K562 (cell line): ENCODE measurements around the gene MN1. TPM values are rescaled to one million over a fixed set of nuclear protein-coding genes. Genes with fewer than 3 reads are reported as not detected.
A peak's percentile ranks its signal among the peaks of the same experiment; 100 is the strongest.

Experiments used
- ATAC-seq: fragments of 200-7000 bp; cut with Tn5 transposase; 3 replicates; pipeline ENCODE4 v1.9.1; 2020; ENCODE audit warnings: moderate library complexity
- BruUV-seq: library from RNA; stranded (reverse); fragments of 400-500 nt; replicated peaks from 2 replicates; lab custom pipeline; 2021; lab: Mats Ljungman, UMichigan
- CTCF ChIA-PET: fragments of 300-600 bp; formaldehyde crosslinking; extraction: SDS; loops from one replicate; lab custom pipeline; 2021; ENCODE audit warnings: low intra/inter-chr PET ratio; lab: Yijun Ruan, JAX
- POLR2A ChIA-PET: fragments of 300-600, 350-650 bp; sonication (Branson Sonifier 250); formaldehyde crosslinking; extraction: SDS; loops from one replicate; lab custom pipeline; 2021; ENCODE audit warnings: antibody characterized with exemption, inconsistent platforms; lab: Yijun Ruan, JAX
- DNase-seq, 4 experiments: peaks; one replicate each; pipeline versions ENCODE4 v3.0.0 to v3.0.0-alpha.2; 2011 to 2018; ENCODE audit warnings: low spot score in 3 of 4, mixed read lengths in 3 of 4; ENCODE audit errors: extremely low read depth in 1 of 4
- FAIRE-seq: peaks from 2 replicates; lab custom pipeline; 2011; peaks lifted over from hg19 to GRCh38; lab: Jason Lieb, UNC
- H2AFZ ChIP-seq: 2 replicates; pipeline ENCODE4 v1.6.0; 2011; ENCODE audit warnings: low read depth, low read length, control low read depth, inconsistent platforms
- H3K27ac ChIP-seq: fragments of 200-600 bp; 3 replicates; pipeline ENCODE4 v1.8.0; 2011; ENCODE audit warnings: low read depth, mild to moderate bottlenecking, control low read depth, inconsistent platforms, low read length, moderate library complexity, mixed read lengths; ENCODE audit errors: extremely low read depth
- H3K27me3 ChIP-seq, 2 experiments: fragments of 300-600 bp in 1 of 2; 2 replicates in 1 of 2; 3 replicates in 1 of 2; pipeline versions ENCODE4 v1.6.0 to v1.8.0; 2011; ENCODE audit warnings: inconsistent platforms in 2 of 2, low read length in 2 of 2, mild to moderate bottlenecking in 1 of 2, mixed read lengths in 1 of 2, moderate library complexity in 1 of 2; ENCODE audit not compliant: control insufficient read depth in 2 of 2, insufficient read depth in 2 of 2
- H3K36me3 ChIP-seq: fragments of 300-600 bp; 3 replicates; pipeline ENCODE4 v1.8.0; 2011; ENCODE audit warnings: mild to moderate bottlenecking, low read length, inconsistent platforms; ENCODE audit not compliant: control insufficient read depth, insufficient read depth
- H3K4me1 ChIP-seq, 2 experiments: fragments of 200-600 bp in 1 of 2; replicated peaks in 1 of 2; 2 replicates in 1 of 2; 3 replicates in 1 of 2; pipeline versions ENCODE4 v1.5.1 to v1.8.0; 2011; ENCODE audit warnings: inconsistent platforms in 2 of 2, low read length in 2 of 2, mild to moderate bottlenecking in 1 of 2, mixed read lengths in 1 of 2, moderate library complexity in 1 of 2; ENCODE audit not compliant: control insufficient read depth in 2 of 2, insufficient read depth in 2 of 2
- H3K4me2 ChIP-seq: 2 replicates; pipeline ENCODE4 v1.6.1; 2011; ENCODE audit warnings: low read length, control low read depth, inconsistent platforms, mixed read lengths; ENCODE audit not compliant: insufficient read depth
- H3K4me3 ChIP-seq: fragments of 200-600 bp; sonication (generic), shearing (Covaris generic); 2 replicates; pipeline ENCODE4 v1.5.1; 2016; ENCODE audit warnings: control low read depth, inconsistent platforms
- H3K79me2 ChIP-seq: fragments of 200-600 bp; 3 replicates; pipeline ENCODE4 v1.8.0; 2011; ENCODE audit warnings: low read length, inconsistent platforms; ENCODE audit not compliant: control insufficient read depth, insufficient read depth
- H3K9ac ChIP-seq, 2 experiments: 2 replicates each; pipeline versions ENCODE4 v1.6.0 to v1.6.1; 2011; ENCODE audit warnings: low read depth in 2 of 2, low read length in 2 of 2, control low read depth in 1 of 2, inconsistent platforms in 1 of 2, mild to moderate bottlenecking in 1 of 2, mixed read lengths in 1 of 2; ENCODE audit not compliant: insufficient read depth in 1 of 2
- H3K9me1 ChIP-seq: one replicate; pipeline ENCODE4 v1.6.0; 2011; ENCODE audit warnings: inconsistent platforms, mild to moderate bottlenecking, low read length, moderate library complexity; ENCODE audit not compliant: control insufficient read depth, insufficient read depth
- H3K9me3 ChIP-seq: replicated peaks from 2 replicates; pipeline ENCODE4 v1.5.1; 2011; ENCODE audit warnings: low read depth, low read length, inconsistent platforms; ENCODE audit not compliant: control insufficient read depth, insufficient read depth
- H4K20me1 ChIP-seq: replicated peaks from 2 replicates; pipeline ENCODE4 v1.6.1; 2011; ENCODE audit warnings: low read length, inconsistent platforms, mixed read lengths; ENCODE audit not compliant: control insufficient read depth, insufficient read depth
- BDP1 ChIP-seq: IDR thresholded peaks from 3 replicates; pipeline ENCODE4 v1.6.1; 2011; ENCODE audit not compliant: insufficient read length, insufficient read depth
- ESRRB ChIP-seq: fragments of 250-450 bp; sonication (Bioruptor Pico); IDR thresholded peaks from 2 replicates; pipeline ENCODE4 v1.5.0; 2020; ENCODE audit warnings: mild to moderate bottlenecking, moderate library complexity, borderline replicate concordance
- NR3C1 ChIP-seq: sonication (generic); formaldehyde crosslinking; IDR thresholded peaks from 2 replicates; pipeline ENCODE4 v1.8.1; 2022; ENCODE audit warnings: missing genetic modification reagents
- TFE3 ChIP-seq: fragments of 450-650 bp; formaldehyde crosslinking; IDR thresholded peaks from 2 replicates; pipeline ENCODE4 v1.4.0; 2020; ENCODE audit warnings: mild to moderate bottlenecking, mixed read lengths
- ZBED1 ChIP-seq: IDR thresholded peaks from 2 replicates; pipeline ENCODE4 v1.6.1; 2014
- ZNF224 ChIP-seq: sonication (generic); formaldehyde crosslinking; IDR thresholded peaks from 2 replicates; pipeline ENCODE4 v1.8.0; 2022; ENCODE audit warnings: mild to moderate bottlenecking, missing genetic modification reagents
- ZNF668 ChIP-seq: fragments of 250-450 bp; sonication (Bioruptor Pico); IDR thresholded peaks from 2 replicates; pipeline ENCODE4 v1.8.0; 2022; ENCODE audit warnings: mild to moderate bottlenecking, inconsistent platforms
- WGBS: fragments of 100-300 bp; shearing (Covaris generic); methylation state at CpG from one replicate; pipeline ENCODE4 v1.1.6; 2016; ENCODE audit warnings: low coverage, mixed read lengths; ENCODE audit not compliant: insufficient coverage; ENCODE audit errors: missing lambda C conversion rate; 5-methylcytosine and 5-hydroxymethylcytosine counted together
- in situ Hi-C: fragments of 300-500 bp; cut with MboI; formaldehyde crosslinking; loops from 4 replicates; pipeline ENCODE4 v1.15.0; 2018; ENCODE audit warnings: inconsistent platforms, mixed read lengths
- intact Hi-C: fragments of 100-400 bp; cut with micrococcal nuclease; formaldehyde crosslinking; loops from 2 replicates; pipeline ENCODE4 v1.14.2; 2022
- polyA plus RNA-seq, 8 experiments: library from polyadenylated mRNA; depleted of rRNA in 4 of 8; stranded (reverse) in 5 of 8; unstranded in 3 of 8; fragments of >200 nt; fragmentation: Nextera tagmentation in 2 of 8; fragmentation: Illumina TruSeq in 1 of 8; extraction: Ambion mirVana in 2 of 8; extraction: Trizol in 1 of 8; gene quantifications; 2 replicates each; pipeline versions ENCODE4 v1.2.1 to v1.2.3, GENCODE V29; 2011 to 2014; ENCODE audit warnings: inconsistent platforms in 1 of 8, missing spikeins in 1 of 8
- total RNA-seq, 7 experiments: library from RNA; depleted of rRNA in 6 of 7; stranded (reverse); fragments of >200 nt in 6 of 7; fragmentation: Illumina TruSeq in 2 of 7; extraction: Trizol in 2 of 7; gene quantifications; 2 replicates each; pipeline versions ENCODE4 v1.2.1 to v1.2.3, GENCODE V29; 2011 to 2021; ENCODE audit warnings: low replicate concordance in 1 of 7
- TF ChIP-seq, protein P1 (sequence below): sonication (generic); formaldehyde crosslinking; IDR thresholded peaks from 2 replicates; pipeline ENCODE4 v1.8.1; 2022; ENCODE audit warnings: missing genetic modification reagents

The MN1 gene
- total and polyA plus RNA-seq, 9 of the 15 experiments (the other 6 are each of a cell fraction or from before 2014, with no cell fraction given) = under 0.01 to 0.05 (median 0.03) TPM; not detected in 5

- TF ChIP-seq NR3C1 (CRISPR knock-in tag) = no peak
- H3K27me3 ChIP-seq = peaks cover 0 to 14% of the 10 kb centered on the region in 2 experiments; a peak in 2 of 5 replicates
- no peaks in the 10 kb centered on the region for H3K9me3 ChIP-seq
- H2AFZ ChIP-seq = no peak overlapping the region
- intact Hi-C loops = no loop called here
- H3K9ac ChIP-seq = no peak overlapping the region
- no peaks in the 10 kb centered on the region for H3K36me3 ChIP-seq
- in situ Hi-C loops = no loop called here
- H4K20me1 ChIP-seq = no peaks in the 10 kb centered on the region
- CTCF ChIA-PET = no interaction called here
- H3K4me1 ChIP-seq = no peaks in the 10 kb centered on the region; a peak in 1 of 5 replicates
- H3K4me2 ChIP-seq = no peak overlapping the region
- BruUV-seq = no TSS peak
- H3K79me2 ChIP-seq = no peaks in the 10 kb centered on the region
- H3K4me3 ChIP-seq = no peak overlapping the region
- WGBS = 41% methylated on average over 3 of the region's 7 CpGs
- H3K27ac ChIP-seq = no peak overlapping the region
- POLR2A ChIA-PET = interaction anchor here (0.5 kb wide), 1 partner anchor 463 kb away, joined by 3 read pairs; no protein-coding TSS in a partner anchor
- ATAC-seq = no peak
- FAIRE-seq = no peak
- no peaks in the 10 kb centered on the region for H3K9me1 ChIP-seq
- DNase-seq = no peak
Measured at GRCh38 chr22:27761000-27761399, 40.6 kb downstream of the MN1 start.

GRCh38 chr22:27760474-27760873 is 41.1 kb downstream of the MN1 start:
- no peak for FAIRE-seq
- in situ Hi-C loops (no loop called here), intact Hi-C loops (no loop called here)
- H3K9me1 ChIP-seq = no peaks in the 10 kb centered on the region
- ChIA-PET POLR2A (interaction anchor here (0.5 kb wide), 1 partner anchor 463 kb away, joined by 3 read pairs; no protein-coding TSS in a partner anchor), CTCF (no interaction called here)
- H3K27me3 ChIP-seq = peaks cover 0 to 16% of the 10 kb centered on the region in 2 experiments; a peak in 2 of 5 replicates
- no peaks in the 10 kb centered on the region for H3K36me3 ChIP-seq
- no peaks in the 10 kb centered on the region for H3K79me2 ChIP-seq
- no peak overlapping the region for H3K4me2 ChIP-seq
- 0 out of 3 replicates have a peak, but pooled peaks have one; percentile 32 for ATAC-seq
- 5% methylated on average over 8 of the region's 8 CpGs for WGBS
- H3K4me3 ChIP-seq = no peak overlapping the region
- BruUV-seq = no TSS peak
- no peaks in the 10 kb centered on the region for H4K20me1 ChIP-seq
- H3K4me1 ChIP-seq = no peaks in the 10 kb centered on the region; a peak in 1 of 5 replicates
- peak in 3 of 4 experiments; percentile 6 to 16 (median 16) for DNase-seq
- no peak overlapping the region for H2AFZ ChIP-seq
- no peaks in the 10 kb centered on the region for H3K9me3 ChIP-seq
- H3K27ac ChIP-seq = no peak overlapping the region
- TF ChIP-seq BDP1 (no peak), ZNF224 (no peak), ZNF668 (CRISPR knock-in tag) (no peak), ZBED1 (no peak), TFE3 (CRISPR knock-in tag) (no peak), ESRRB (no peak)
- TF ChIP-seq, protein P1, sequence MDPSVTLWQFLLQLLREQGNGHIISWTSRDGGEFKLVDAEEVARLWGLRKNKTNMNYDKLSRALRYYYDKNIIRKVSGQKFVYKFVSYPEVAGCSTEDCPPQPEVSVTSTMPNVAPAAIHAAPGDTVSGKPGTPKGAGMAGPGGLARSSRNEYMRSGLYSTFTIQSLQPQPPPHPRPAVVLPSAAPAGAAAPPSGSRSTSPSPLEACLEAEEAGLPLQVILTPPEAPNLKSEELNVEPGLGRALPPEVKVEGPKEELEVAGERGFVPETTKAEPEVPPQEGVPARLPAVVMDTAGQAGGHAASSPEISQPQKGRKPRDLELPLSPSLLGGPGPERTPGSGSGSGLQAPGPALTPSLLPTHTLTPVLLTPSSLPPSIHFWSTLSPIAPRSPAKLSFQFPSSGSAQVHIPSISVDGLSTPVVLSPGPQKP (CRISPR knock-in tag) = no peak
- TF ChIP-seq, all 486 proteins: peak for 0
- no peak overlapping the region for H3K9ac ChIP-seq
